K562 (cell line): ENCODE measurements around the gene STX1A. TPM values are rescaled to one million over a fixed set of nuclear protein-coding genes. Genes with fewer than 3 reads are reported as not detected.

Experiments used
- CBFA2T3 ChIP-seq: fragments of 450-650 bp; IDR thresholded peaks from 2 replicates; pipeline ENCODE4 v1.6.1; 2017
- CBX2 ChIP-seq: fragments of 200-600 bp; sonication (generic); IDR thresholded peaks from one replicate; pipeline ENCODE4 v1.6.1; 2012; ENCODE audit warnings: mild to moderate bottlenecking, low read length, inconsistent platforms; ENCODE audit not compliant: insufficient read depth, poor library complexity, severe bottlenecking
- CEBPB ChIP-seq: fragments of 450-650 bp; IDR thresholded peaks from 2 replicates; pipeline ENCODE4 v1.6.1; 2016; ENCODE audit warnings: missing genetic modification characterization, missing compliant biosample characterization
- DIDO1 ChIP-seq: fragments of 450-650 bp; IDR thresholded peaks from 2 replicates; pipeline ENCODE4 v1.6.1; 2016; ENCODE audit warnings: low read depth, missing biosample characterization, missing genetic modification characterization
- HNRNPH1 ChIP-seq: fragments of 200-400 bp; formaldehyde crosslinking; optimal IDR thresholded peaks from 2 replicates; pipeline ENCODE3; 2017; ENCODE audit warnings: low read depth, mild to moderate bottlenecking, low read length, moderate library complexity
- RBFOX2 ChIP-seq: fragments of 200-400 bp; formaldehyde crosslinking; IDR thresholded peaks from 2 replicates; pipeline ENCODE4 v1.6.1; 2017; ENCODE audit warnings: low read depth, mild to moderate bottlenecking, low read length, moderate library complexity
- RBM25 ChIP-seq: fragments of 200-400 bp; formaldehyde crosslinking; IDR thresholded peaks from 2 replicates; pipeline ENCODE4 v1.6.1; 2018; ENCODE audit warnings: low read length, low read depth, moderate library complexity; ENCODE audit not compliant: severe bottlenecking
- REST ChIP-seq, 2 experiments: fragments of 450-650 bp; formaldehyde crosslinking in 1 of 2; IDR thresholded peaks; 2 replicates each; pipeline versions ENCODE4 v1.4.0 to v1.6.1; 2014 to 2020; ENCODE audit warnings: mild to moderate bottlenecking in 2 of 2, borderline replicate concordance in 1 of 2, low read depth in 1 of 2
- USF1 ChIP-seq: sonication (generic); formaldehyde crosslinking; IDR thresholded peaks from 2 replicates; pipeline ENCODE4 v1.9.0; 2022; ENCODE audit warnings: mild to moderate bottlenecking, missing genetic modification reagents
- ZNF408 ChIP-seq: fragments of 250-450 bp; sonication (Bioruptor Pico); IDR thresholded peaks from 2 replicates; pipeline ENCODE4 v1.4.0; 2020; ENCODE audit warnings: low read depth, mild to moderate bottlenecking, moderate library complexity
- polyA plus RNA-seq, 8 experiments: library from polyadenylated mRNA; depleted of rRNA in 4 of 8; stranded (reverse) in 5 of 8; unstranded in 3 of 8; fragments of >200 nt; fragmentation: Nextera tagmentation in 2 of 8; fragmentation: Illumina TruSeq in 1 of 8; extraction: Ambion mirVana in 2 of 8; extraction: Trizol in 1 of 8; gene quantifications; 2 replicates each; pipeline versions ENCODE4 v1.2.1 to v1.2.3, GENCODE V29; 2011 to 2014; ENCODE audit warnings: inconsistent platforms in 1 of 8, missing spikeins in 1 of 8
- total RNA-seq, 7 experiments: library from RNA; depleted of rRNA in 6 of 7; stranded (reverse); fragments of >200 nt in 6 of 7; fragmentation: Illumina TruSeq in 2 of 7; extraction: Trizol in 2 of 7; gene quantifications; 2 replicates each; pipeline versions ENCODE4 v1.2.1 to v1.2.3, GENCODE V29; 2011 to 2021; ENCODE audit warnings: low replicate concordance in 1 of 7
- TF ChIP-seq, protein P1 (sequence below): fragments of 200-800 bp; sonication (Bioruptor generic); IDR thresholded peaks from 2 replicates; pipeline ENCODE4 v1.6.1; 2017; ENCODE audit warnings: missing genetic modification characterization, missing compliant biosample characterization
- TF ChIP-seq, protein P2 (sequence below), 2 experiments: IDR thresholded peaks in 1 of 2; conservative IDR thresholded peaks in 1 of 2; 2 replicates each; pipeline ENCODE4 v1.6.1; 2016; ENCODE audit warnings: low read depth in 2 of 2, mild to moderate bottlenecking in 1 of 2, missing compliant biosample characterization in 1 of 2, missing genetic modification characterization in 1 of 2, moderate library complexity in 1 of 2

The STX1A gene
- total and polyA plus RNA-seq, 9 of the 15 experiments (the other 6 are each of a cell fraction or from before 2014, with no cell fraction given): 0.04 to 15.1 (median 6.3) TPM

DNA sequence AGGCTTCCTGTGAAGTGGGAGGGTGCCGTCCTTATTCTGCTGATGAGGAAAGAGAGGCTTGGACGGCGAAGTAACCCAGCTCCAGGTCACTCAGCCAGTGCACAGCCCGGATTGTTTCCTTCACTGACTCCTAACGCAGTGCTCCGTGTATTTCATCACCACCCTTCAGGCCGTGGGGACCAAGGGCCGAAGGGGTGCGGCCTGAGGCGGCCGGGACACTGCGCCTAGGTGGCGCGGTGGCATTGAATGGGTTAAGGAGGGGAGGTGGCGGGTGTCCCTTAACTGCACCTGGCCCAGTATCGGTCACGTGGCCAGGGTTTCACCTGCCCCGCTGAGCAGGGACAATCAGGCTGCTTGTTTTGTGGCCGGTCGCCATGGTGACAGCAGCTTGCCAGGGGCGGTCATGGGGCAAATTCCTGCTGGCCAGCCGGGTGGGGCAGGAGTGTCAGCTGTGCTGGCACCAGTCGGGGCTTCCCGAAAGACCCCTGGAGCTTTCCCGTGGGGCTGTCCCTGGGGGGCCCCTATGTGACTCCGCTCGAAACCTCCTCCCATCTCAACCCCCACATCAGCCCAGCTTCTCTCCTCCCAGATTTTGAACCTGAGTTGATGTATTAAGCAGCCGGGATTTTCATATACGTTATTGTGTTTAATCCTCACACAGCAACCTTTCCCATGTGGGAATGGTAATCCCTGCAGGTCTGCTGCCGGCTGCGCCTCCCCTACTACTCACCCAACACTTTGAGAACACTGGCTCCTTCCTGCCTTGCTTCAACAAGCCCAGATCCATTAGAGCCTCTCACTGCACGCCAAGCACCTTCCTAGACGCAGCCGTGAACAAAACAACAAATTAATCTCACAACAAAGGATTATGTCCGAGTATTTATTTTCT lies 23.5 kb upstream of the STX1A start (continued):
- no peak for TF ChIP-seq REST (IDR thresholded peaks at IDR 0.05; ENCODE audit: borderline replicate concordance)
- TF ChIP-seq REST (CRISPR knock-in tag; IDR thresholded peaks at IDR 0.05; ENCODE audit: low read depth): no peak
- TF ChIP-seq USF1 (CRISPR knock-in tag): peak; percentile 54
- 0 out of 2 replicates have a peak, but pooled peaks have one; percentile 19 for TF ChIP-seq CEBPB
- TF ChIP-seq CBFA2T3: no peak
- TF ChIP-seq RBFOX2: peak; percentile 19; the same call in 1 of the 2 replicates
- no peak for TF ChIP-seq RBM25
- TF ChIP-seq, protein P1, sequence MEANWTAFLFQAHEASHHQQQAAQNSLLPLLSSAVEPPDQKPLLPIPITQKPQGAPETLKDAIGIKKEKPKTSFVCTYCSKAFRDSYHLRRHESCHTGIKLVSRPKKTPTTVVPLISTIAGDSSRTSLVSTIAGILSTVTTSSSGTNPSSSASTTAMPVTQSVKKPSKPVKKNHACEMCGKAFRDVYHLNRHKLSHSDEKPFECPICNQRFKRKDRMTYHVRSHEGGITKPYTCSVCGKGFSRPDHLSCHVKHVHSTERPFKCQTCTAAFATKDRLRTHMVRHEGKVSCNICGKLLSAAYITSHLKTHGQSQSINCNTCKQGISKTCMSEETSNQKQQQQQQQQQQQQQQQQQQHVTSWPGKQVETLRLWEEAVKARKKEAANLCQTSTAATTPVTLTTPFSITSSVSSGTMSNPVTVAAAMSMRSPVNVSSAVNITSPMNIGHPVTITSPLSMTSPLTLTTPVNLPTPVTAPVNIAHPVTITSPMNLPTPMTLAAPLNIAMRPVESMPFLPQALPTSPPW: no peak
- TF ChIP-seq HNRNPH1: no peak
- no peak for TF ChIP-seq ZNF408 (CRISPR knock-in tag)
- no peak for TF ChIP-seq CBX2
- TF ChIP-seq, protein P2, sequence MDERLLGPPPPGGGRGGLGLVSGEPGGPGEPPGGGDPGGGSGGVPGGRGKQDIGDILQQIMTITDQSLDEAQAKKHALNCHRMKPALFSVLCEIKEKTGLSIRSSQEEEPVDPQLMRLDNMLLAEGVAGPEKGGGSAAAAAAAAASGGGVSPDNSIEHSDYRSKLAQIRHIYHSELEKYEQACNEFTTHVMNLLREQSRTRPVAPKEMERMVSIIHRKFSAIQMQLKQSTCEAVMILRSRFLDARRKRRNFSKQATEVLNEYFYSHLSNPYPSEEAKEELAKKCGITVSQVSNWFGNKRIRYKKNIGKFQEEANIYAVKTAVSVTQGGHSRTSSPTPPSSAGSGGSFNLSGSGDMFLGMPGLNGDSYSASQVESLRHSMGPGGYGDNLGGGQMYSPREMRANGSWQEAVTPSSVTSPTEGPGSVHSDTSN (CRISPR knock-in tag; IDR thresholded peaks at IDR 0.05; ENCODE audit: low read depth): no peak
- TF ChIP-seq, protein P2 (tag; conservative IDR thresholded peaks at IDR 0.05; ENCODE audit: low read depth): no peak
- TF ChIP-seq DIDO1: no peak
